ENCODE results near the gene MRE11. TPM values are rescaled to one million over a fixed set of nuclear protein-coding genes. Genes with fewer than 3 reads are reported as not detected.
"Not testable (repeated sequence)": the region's sequence is repeated elsewhere in the genome, so short reads cannot be mapped to it uniquely, and the experiment has no call there.

Gene MRE11
- total and polyA plus RNA-seq, 2 donors (not counting 1 experiment from before 2014, with no cell fraction given), result 5.7 to 53.5 TPM

DNA sequence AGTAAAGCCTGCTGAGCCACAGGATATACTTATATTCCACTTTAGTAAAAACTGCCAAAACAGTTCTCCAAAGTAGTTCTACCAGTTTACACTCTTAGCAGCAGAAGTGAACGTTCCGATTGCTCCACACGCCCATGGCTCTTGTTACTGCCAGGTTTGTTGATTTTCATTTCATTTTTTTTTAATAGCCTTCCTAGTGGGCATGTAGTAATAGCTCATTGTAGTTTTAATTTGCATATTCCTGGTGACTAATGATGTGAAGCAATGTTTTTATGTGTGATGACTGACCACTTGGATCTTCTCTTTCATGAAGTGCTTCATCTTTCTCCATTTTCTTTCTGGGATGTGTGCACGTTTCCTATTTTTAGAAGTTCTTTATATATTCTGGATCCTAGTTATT is 13.8 kb upstream of the MRE11 start:
- POLR2A ChIA-PET, result no interaction called here
- WGBS (ENCODE audit: insufficient coverage), result no CpG with 5 or more reads among the region's 4 CpGs
- TF ChIP-seq EZH2 (IDR thresholded peaks at IDR 0.05; ENCODE audit: borderline replicate concordance, insufficient read depth, low read depth, low read length, poor library complexity, severe bottlenecking), result no peak
- TF ChIP-seq, protein P1, sequence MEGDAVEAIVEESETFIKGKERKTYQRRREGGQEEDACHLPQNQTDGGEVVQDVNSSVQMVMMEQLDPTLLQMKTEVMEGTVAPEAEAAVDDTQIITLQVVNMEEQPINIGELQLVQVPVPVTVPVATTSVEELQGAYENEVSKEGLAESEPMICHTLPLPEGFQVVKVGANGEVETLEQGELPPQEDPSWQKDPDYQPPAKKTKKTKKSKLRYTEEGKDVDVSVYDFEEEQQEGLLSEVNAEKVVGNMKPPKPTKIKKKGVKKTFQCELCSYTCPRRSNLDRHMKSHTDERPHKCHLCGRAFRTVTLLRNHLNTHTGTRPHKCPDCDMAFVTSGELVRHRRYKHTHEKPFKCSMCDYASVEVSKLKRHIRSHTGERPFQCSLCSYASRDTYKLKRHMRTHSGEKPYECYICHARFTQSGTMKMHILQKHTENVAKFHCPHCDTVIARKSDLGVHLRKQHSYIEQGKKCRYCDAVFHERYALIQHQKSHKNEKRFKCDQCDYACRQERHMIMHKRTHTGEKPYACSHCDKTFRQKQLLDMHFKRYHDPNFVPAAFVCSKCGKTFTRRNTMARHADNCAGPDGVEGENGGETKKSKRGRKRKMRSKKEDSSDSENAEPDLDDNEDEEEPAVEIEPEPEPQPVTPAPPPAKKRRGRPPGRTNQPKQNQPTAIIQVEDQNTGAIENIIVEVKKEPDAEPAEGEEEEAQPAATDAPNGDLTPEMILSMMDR (IDR thresholded peaks at IDR 0.05), result no peak
- no peak for ATAC-seq (ENCODE audit: low read depth)
- Histone ChIP-seq H3K79me2 (ENCODE audit: control insufficient read depth, insufficient read depth, low read length) (no peaks in the 10 kb centered on the region), H4K20me1 (ENCODE audit: control insufficient read depth, insufficient read depth, low read length, poor library complexity, severe bottlenecking) (no peaks in the 10 kb centered on the region), H3K4me1 (ENCODE audit: control insufficient read depth in 2 of 2, insufficient read depth in 2 of 2, low read length in 2 of 2) (peaks cover 6% of the 10 kb centered on the region in 2 donors), H3K9me3 (ENCODE audit: control extremely low read depth in 1 of 3, control insufficient read depth in 2 of 3, insufficient read depth in 1 of 3, low read length in 2 of 3) (no peaks in the 10 kb centered on the region), H3K9ac (ENCODE audit: low read length) (no peak overlapping the region), H3K27ac (ENCODE audit: low read length in 2 of 2) (no peak overlapping the region), H3K36me3 (replicated peaks in 1 of 2; ENCODE audit: control extremely low read depth in 1 of 2, control insufficient read depth in 1 of 2, extremely low read depth in 1 of 2, insufficient read depth in 2 of 2, low read length in 1 of 2) (no peaks in the 10 kb centered on the region), H3K27me3 (replicated peaks in 1 of 4; ENCODE audit: control extremely low read depth in 1 of 4, control insufficient read depth in 3 of 4, insufficient read depth in 4 of 4, low read length in 3 of 4) (peaks cover 0 to 10% (median 3%) of the 10 kb centered on the region in 4 experiments), H2AFZ (ENCODE audit: insufficient read depth, low read depth, low read length, poor library complexity, severe bottlenecking) (no peak overlapping the region), H3K4me3 (ENCODE audit: control extremely low read depth in 1 of 5, extremely low read depth in 1 of 5, insufficient read depth in 1 of 5, low read depth in 2 of 5, low read length in 4 of 5) (no peak overlapping the region), H3K4me2 (replicated peaks; ENCODE audit: low read depth, low read length, poor library complexity, severe bottlenecking) (no peak overlapping the region)
- intact Hi-C loops (cut with micrococcal nuclease), result loop anchor here (10.0 kb wide), 1 partner anchor 1563 kb away; no protein-coding TSS in a partner anchor
- H3K27ac Mint-ChIP-seq, result no peak overlapping the region
- no peak overlapping the region for H3K4me3 Mint-ChIP-seq
- DNase-seq, result no peak
- peaks cover 23% of the 10 kb centered on the region for H3K27me3 Mint-ChIP-seq
- no peaks in the 10 kb centered on the region for H3K9me3 Mint-ChIP-seq (ENCODE audit: insufficient read depth)
- CTCF ChIA-PET, result interaction anchor here (1.1 to 4.0 kb wide), 4 partner anchors 10 to 612 kb away, joined by 3 to 12 read pairs (median 4); partner anchors contain the start of gene PANX1
- peaks cover 7% of the 10 kb centered on the region for H3K4me1 Mint-ChIP-seq

DNA sequence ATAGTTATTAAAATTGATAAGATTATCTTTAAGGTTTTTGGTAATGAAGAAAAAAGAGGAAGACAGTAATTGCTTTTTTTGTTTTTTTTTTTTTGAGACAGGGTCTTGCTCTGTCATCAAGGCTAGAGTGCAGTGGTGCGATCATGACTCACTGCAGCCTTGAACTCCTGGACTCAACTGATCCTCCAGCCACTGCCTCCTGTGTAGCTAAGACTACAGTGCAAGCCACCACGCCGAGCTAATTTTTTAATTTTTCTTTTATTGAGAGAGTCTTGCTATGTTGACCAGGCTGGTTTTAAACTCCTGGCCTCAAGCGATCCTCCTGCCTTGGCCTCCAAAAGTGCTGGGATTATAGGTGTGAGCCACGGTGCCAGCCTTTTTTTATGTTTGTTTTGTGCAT is 12.9 kb upstream of the MRE11 start:
- H3K79me2 ChIP-seq (ENCODE audit: control insufficient read depth, insufficient read depth, low read length); H3K27me3 ChIP-seq (replicated peaks in 1 of 4; ENCODE audit: control extremely low read depth in 1 of 4, control insufficient read depth in 3 of 4, insufficient read depth in 4 of 4, low read length in 3 of 4); H3K9ac ChIP-seq (ENCODE audit: low read length); H3K4me2 ChIP-seq (replicated peaks; ENCODE audit: low read depth, low read length, poor library complexity, severe bottlenecking); H3K27ac Mint-ChIP-seq; H2AFZ ChIP-seq (ENCODE audit: insufficient read depth, low read depth, low read length, poor library complexity, severe bottlenecking); H3K27ac ChIP-seq (ENCODE audit: low read length in 2 of 2); H3K4me1 ChIP-seq (ENCODE audit: control insufficient read depth in 2 of 2, insufficient read depth in 2 of 2, low read length in 2 of 2); H3K4me3 ChIP-seq (ENCODE audit: control extremely low read depth in 1 of 5, extremely low read depth in 1 of 5, insufficient read depth in 1 of 5, low read depth in 2 of 5, low read length in 4 of 5); H3K36me3 ChIP-seq (replicated peaks in 1 of 2; ENCODE audit: control extremely low read depth in 1 of 2, control insufficient read depth in 1 of 2, extremely low read depth in 1 of 2, insufficient read depth in 2 of 2, low read length in 1 of 2); H3K9me3 Mint-ChIP-seq (ENCODE audit: insufficient read depth); ATAC-seq (ENCODE audit: low read depth); DNase-seq; POLR2A ChIA-PET; H3K9me3 ChIP-seq (ENCODE audit: control extremely low read depth in 1 of 3, control insufficient read depth in 2 of 3, insufficient read depth in 1 of 3, low read length in 2 of 3); H3K4me1 Mint-ChIP-seq; H3K4me3 Mint-ChIP-seq; H4K20me1 ChIP-seq (ENCODE audit: control insufficient read depth, insufficient read depth, low read length, poor library complexity, severe bottlenecking): not testable (repeated sequence)
- CTCF ChIA-PET, result interaction anchor here (0.7 to 4.0 kb wide), 4 partner anchors 9 to 918 kb away, joined by 3 to 12 read pairs (median 4); no protein-coding TSS in a partner anchor
- 100% methylated on average over 1 of the region's 5 CpGs for WGBS (ENCODE audit: insufficient coverage)
- peaks cover 13% of the 10 kb centered on the region for H3K27me3 Mint-ChIP-seq
- intact Hi-C loops (cut with micrococcal nuclease), result loop anchor here (10.0 kb wide), 1 partner anchor 1562 kb away; no protein-coding TSS in a partner anchor

All from B cell (primary cell).